Renal cortical epithelial cell (primary cell): ENCODE results near the gene PANK4. TPM values are rescaled to one million over a fixed set of nuclear protein-coding genes. Genes with fewer than 3 reads are reported as not detected.
"Not testable (repeated sequence)": the region's sequence is repeated elsewhere in the genome, so short reads cannot be mapped to it uniquely, and the experiment has no call there.

Experiments used
- DNase-seq: peaks from one replicate; pipeline ENCODE4 v3.0.0-alpha.2; 2011; ENCODE audit warnings: low read depth
- total RNA-seq: library from RNA; depleted of rRNA; stranded (reverse); fragments of >200 nt; gene quantifications from 2 replicates; pipeline ENCODE4 v1.2.3, GENCODE V29; 2014

The PANK4 gene
- 14.6 and 20.3 TPM in 2 replicates for total RNA-seq

GRCh38 chr1:2525920-2526823 is at the start of gene PANK4:
Gene PANK4, minus strand, starts transcription at chr1:2526596. Its CDS starts 9 bp downstream, at chr1:2526587.
- DNase-seq, result peak; percentile 74

- DNase-seq, result no peak
These were observed 48.0 kb upstream of the PANK4 start for GRCh38 chr1:2574350-2574749.

GRCh38 chr1:2573250-2573920 is 47.0 kb upstream of the PANK4 start:
- DNase-seq, result no peak

GRCh38 chr1:2571348-2571747 is 45.0 kb upstream of the PANK4 start:
- DNase-seq, result no peak

- no peak for DNase-seq
These were observed 43.9 kb upstream of the PANK4 start for GRCh38 chr1:2570332-2570731.

- not testable (repeated sequence) for DNase-seq
These were observed 43.3 kb upstream of the PANK4 start for GRCh38 chr1:2569703-2570102.

GRCh38 chr1:2569060-2569459 is 42.7 kb upstream of the PANK4 start:
- no peak for DNase-seq

- DNase-seq, result not testable (repeated sequence)
These were observed 41.9 kb upstream of the PANK4 start for GRCh38 chr1:2568187-2568816.

- no peak for DNase-seq
These were observed 40.8 kb upstream of the PANK4 start for GRCh38 chr1:2567083-2567679.

GRCh38 chr1:2566101-2567045 is 40.0 kb upstream of the PANK4 start:
- DNase-seq, result peak; percentile 78

GRCh38 chr1:2564815-2565374 is 38.5 kb upstream of the PANK4 start:
- no peak for DNase-seq

- no peak for DNase-seq
These were observed 37.8 kb upstream of the PANK4 start for GRCh38 chr1:2564006-2564814.

GRCh38 chr1:2563205-2563604 is 36.8 kb upstream of the PANK4 start:
- DNase-seq, result no peak

GRCh38 chr1:2561898-2562895 is 35.8 kb upstream of the PANK4 start:
- no peak for DNase-seq

- DNase-seq, result no peak
These were observed 35.0 kb upstream of the PANK4 start for GRCh38 chr1:2561446-2561845.

GRCh38 chr1:2560299-2561073 is 34.1 kb upstream of the PANK4 start:
- DNase-seq, result no peak

- DNase-seq, result no peak
These were observed 33.3 kb upstream of the PANK4 start for GRCh38 chr1:2559509-2560298.
